ENCODE results near the gene LHB. TPM values are rescaled to one million over a fixed set of nuclear protein-coding genes. Genes with fewer than 3 reads are reported as not detected.

Gene LHB
- total RNA-seq, 2 donors from 2014 or later = not detected

GRCh38 chr19:49009828-49010227 lies 7.1 kb downstream of the LHB start:
- H3K9me3 ChIP-seq = no peaks in the 10 kb centered on the region
- H3K36me3 ChIP-seq = no peaks in the 10 kb centered on the region
- no peaks in the 10 kb centered on the region for H3K4me1 ChIP-seq
- TF ChIP-seq CTCF (IDR thresholded peaks at IDR 0.05) = no peak
- H3K27ac ChIP-seq = no peak overlapping the region
- intact Hi-C loops (cut with DNase I) = no loop called here
- H3K27me3 ChIP-seq = no peaks in the 10 kb centered on the region
- no peak for DNase-seq
- no peak overlapping the region for H3K4me3 ChIP-seq
- no peak overlapping the region for H3K9ac ChIP-seq (ENCODE audit: low read depth in 2 of 2, low read length in 2 of 2)

GRCh38 chr19:49006905-49007304 lies 10.0 kb downstream of the LHB start:
- no peaks in the 10 kb centered on the region for H3K4me1 ChIP-seq
- no peak overlapping the region for H3K9ac ChIP-seq (ENCODE audit: low read depth in 2 of 2, low read length in 2 of 2)
- no peak for DNase-seq
- H3K36me3 ChIP-seq = no peaks in the 10 kb centered on the region
- no peaks in the 10 kb centered on the region for H3K9me3 ChIP-seq
- no peak for TF ChIP-seq CTCF (IDR thresholded peaks at IDR 0.05)
- no peak overlapping the region for H3K27ac ChIP-seq
- no peaks in the 10 kb centered on the region for H3K27me3 ChIP-seq
- no peak overlapping the region for H3K4me3 ChIP-seq
- intact Hi-C loops (cut with DNase I) = no loop called here

GRCh38 chr19:49004964-49005614 lies 11.8 kb downstream of the LHB start:
- H3K36me3 ChIP-seq = no peaks in the 10 kb centered on the region

DNA sequence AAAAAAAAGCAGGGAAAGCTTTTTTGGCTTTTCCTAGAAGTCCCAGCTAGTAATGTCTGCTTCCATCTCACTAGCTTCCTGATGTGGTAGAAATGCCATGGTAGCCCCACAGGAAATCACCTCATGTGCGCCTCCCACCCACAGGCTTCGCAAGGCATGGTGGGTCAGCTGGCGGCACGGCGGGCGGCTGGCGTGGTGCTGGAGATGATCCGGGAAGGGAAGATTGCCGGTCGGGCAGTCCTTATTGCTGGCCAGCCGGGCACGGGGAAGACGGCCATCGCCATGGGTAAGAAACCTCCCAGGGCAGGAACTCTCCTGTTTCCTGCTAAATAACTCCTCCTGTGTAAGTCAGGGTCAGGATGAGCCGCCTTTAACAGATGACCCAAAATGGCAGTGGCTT lies 12.8 kb downstream of the LHB start:
- H3K4me1 ChIP-seq = no peaks in the 10 kb centered on the region
- no peaks in the 10 kb centered on the region for H3K36me3 ChIP-seq
- no peaks in the 10 kb centered on the region for H3K27me3 ChIP-seq
- H3K27ac ChIP-seq = no peak overlapping the region
- intact Hi-C loops (cut with DNase I) = no loop called here
- no peak for TF ChIP-seq CTCF (IDR thresholded peaks at IDR 0.05)
- no peak overlapping the region for H3K4me3 ChIP-seq
- DNase-seq = no peak
- H3K9ac ChIP-seq (ENCODE audit: low read depth in 2 of 2, low read length in 2 of 2) = no peak overlapping the region
- H3K9me3 ChIP-seq = no peaks in the 10 kb centered on the region

More at GRCh38 chr19:49004964-49005614, 11.8 kb downstream of the LHB start:
- Histone ChIP-seq H3K9me3 (no peaks in the 10 kb centered on the region), H3K4me3 (no peak overlapping the region), H3K27me3 (no peaks in the 10 kb centered on the region), H3K27ac (no peak overlapping the region), H3K4me1 (no peaks in the 10 kb centered on the region), H3K9ac (ENCODE audit: low read depth in 2 of 2, low read length in 2 of 2) (no peak overlapping the region)
- intact Hi-C loops (cut with DNase I) = no loop called here
- no peak for TF ChIP-seq CTCF (IDR thresholded peaks at IDR 0.05)
- no peak for DNase-seq

DNA sequence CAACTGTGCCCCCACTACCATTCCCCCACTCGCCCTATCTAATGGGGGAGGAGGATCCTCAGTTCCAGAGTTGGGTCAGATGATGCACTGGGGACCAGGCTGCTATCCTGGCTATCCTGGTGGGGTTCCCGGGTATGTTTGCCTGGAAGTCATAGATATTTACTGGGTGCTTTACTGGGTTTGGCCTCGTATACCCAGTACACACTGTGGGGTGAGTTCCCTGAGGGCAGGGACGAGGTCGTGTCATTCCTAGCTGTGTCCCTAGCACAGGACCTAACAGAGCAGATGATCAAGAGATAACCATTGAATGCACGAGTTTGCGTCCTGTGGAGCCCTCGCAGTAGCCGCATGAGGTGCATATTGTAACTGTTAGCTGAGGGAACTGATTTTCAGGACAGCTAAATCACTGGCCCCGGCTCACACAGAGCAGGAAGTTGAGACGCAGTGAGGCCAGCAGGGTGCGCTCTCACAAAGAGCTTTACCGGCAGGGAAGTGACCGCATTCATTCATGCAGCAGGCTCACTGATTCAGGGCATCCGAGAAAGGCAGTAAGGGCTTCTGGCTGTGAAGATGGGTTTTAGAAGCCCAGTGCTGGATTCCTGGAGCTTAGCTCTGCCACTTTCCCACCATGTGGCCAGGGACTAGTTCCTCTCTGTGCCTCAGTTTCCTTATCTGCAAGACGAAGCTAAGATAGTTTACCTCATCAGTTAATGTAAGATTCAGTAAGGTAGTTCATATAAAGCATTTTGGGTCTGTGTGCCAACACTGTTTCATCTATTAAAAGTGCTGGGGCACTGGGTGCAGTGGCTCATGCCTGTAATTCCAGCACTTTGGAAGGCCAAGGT lies 17.2 kb downstream of the LHB start:
- peak; percentile 61 for TF ChIP-seq CTCF (IDR thresholded peaks at IDR 0.05)
- DNase-seq = peak; percentile 66
- no peaks in the 10 kb centered on the region for H3K4me1 ChIP-seq
- H3K27ac ChIP-seq = no peak overlapping the region
- H3K36me3 ChIP-seq = no peaks in the 10 kb centered on the region
- H3K27me3 ChIP-seq = no peaks in the 10 kb centered on the region
- no peak overlapping the region for H3K4me3 ChIP-seq
- no peaks in the 10 kb centered on the region for H3K9me3 ChIP-seq
- H3K9ac ChIP-seq (ENCODE audit: low read depth in 2 of 2, low read length in 2 of 2) = no peak overlapping the region
- intact Hi-C loops (cut with DNase I) = no loop called here
